GM18907 (cell line): ENCODE results near the gene TMEM187.

Experiments used
- ATAC-seq: cut with Tn5 transposase; IDR thresholded peaks from one replicate; pipeline ENCODE4 v1.9.1; 2021; ENCODE audit warnings: mild to moderate bottlenecking, moderate library complexity; ENCODE audit not compliant: unreplicated experiment

The TMEM187 gene

GRCh38 chrX:153972368-153973126 lies at the start of gene TMEM187:
Gene TMEM187 (plus strand): TSS chrX:153972754. CDS start chrX:153982063, 9,309 bp downstream.
- peak; percentile 56 for ATAC-seq

GRCh38 chrX:153922932-153923857 lies 49.4 kb upstream of the TMEM187 start:
- no peak for ATAC-seq

- no peak for ATAC-seq
Observed at GRCh38 chrX:153924149-153924861, 48.2 kb upstream of the TMEM187 start.

- ATAC-seq: no peak
Observed at GRCh38 chrX:153925387-153925738, 47.2 kb upstream of the TMEM187 start.

- no peak for ATAC-seq
Observed at GRCh38 chrX:153925739-153926551, 46.6 kb upstream of the TMEM187 start, which contains the start of gene ARHGAP4. Gene ARHGAP4 (minus strand): TSS chrX:153926264. CDS start chrX:153926202, 62 bp downstream.

- peak; percentile 1 for ATAC-seq
Observed at GRCh38 chrX:153926552-153926857, 46.0 kb upstream of the TMEM187 start.

GRCh38 chrX:153926858-153927671 lies 45.5 kb upstream of the TMEM187 start:
- ATAC-seq: peak; percentile 57

- ATAC-seq: no peak
Observed at GRCh38 chrX:153927672-153927921, 45.0 kb upstream of the TMEM187 start.

GRCh38 chrX:153927922-153928760 lies 44.4 kb upstream of the TMEM187 start:
- peak; percentile 81 for ATAC-seq

GRCh38 chrX:153928846-153929245 lies 43.7 kb upstream of the TMEM187 start:
- no peak for ATAC-seq

- no peak for ATAC-seq
Observed at GRCh38 chrX:153929576-153929975, 43.0 kb upstream of the TMEM187 start.

- no peak for ATAC-seq
Observed at GRCh38 chrX:153930011-153930910, 42.3 kb upstream of the TMEM187 start.

- no peak for ATAC-seq
Observed at GRCh38 chrX:153931151-153931550, 41.4 kb upstream of the TMEM187 start.

- ATAC-seq: no peak
Observed at GRCh38 chrX:153931748-153932147, 40.8 kb upstream of the TMEM187 start.

- no peak for ATAC-seq
Observed at GRCh38 chrX:153932220-153932915, 40.2 kb upstream of the TMEM187 start.

- ATAC-seq: no peak
Observed at GRCh38 chrX:153933748-153934147, 38.8 kb upstream of the TMEM187 start.

GRCh38 chrX:153934148-153934761 lies 38.3 kb upstream of the TMEM187 start:
- peak; percentile 18 for ATAC-seq
